GM21528 (cell line): ENCODE measurements around the gene PPIP5K1.
"Not testable (repeated sequence)": the region's sequence is repeated elsewhere in the genome, so short reads cannot be mapped to it uniquely, and the experiment has no call there.

ENCODE experiments used
- ATAC-seq: cut with Tn5 transposase; IDR thresholded peaks from one replicate; pipeline ENCODE4 v1.9.1; 2021; ENCODE audit warnings: mild to moderate bottlenecking, moderate library complexity; ENCODE audit not compliant: unreplicated experiment, low FRiP score

PPIP5K1 gene

DNA sequence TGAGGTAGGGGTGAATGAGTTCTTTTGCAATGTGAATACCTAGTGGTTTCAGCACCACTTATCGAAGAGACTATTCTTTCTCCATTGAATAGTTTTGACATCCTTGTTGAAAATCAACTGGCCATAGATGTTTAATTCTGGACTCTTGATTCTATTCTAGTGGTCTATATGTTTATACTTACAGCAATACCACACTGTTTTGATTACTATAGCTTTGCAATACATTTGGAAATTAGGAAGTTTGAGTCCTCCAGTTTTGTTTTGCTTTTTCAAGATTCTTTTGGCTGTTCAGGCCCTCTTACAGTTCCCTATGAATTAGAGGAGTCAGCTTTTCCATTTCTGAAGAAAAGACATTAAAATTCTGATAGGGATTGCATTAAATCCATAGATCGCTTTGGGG, 42.5 kb downstream of the PPIP5K1 start:
- no peak for ATAC-seq

DNA sequence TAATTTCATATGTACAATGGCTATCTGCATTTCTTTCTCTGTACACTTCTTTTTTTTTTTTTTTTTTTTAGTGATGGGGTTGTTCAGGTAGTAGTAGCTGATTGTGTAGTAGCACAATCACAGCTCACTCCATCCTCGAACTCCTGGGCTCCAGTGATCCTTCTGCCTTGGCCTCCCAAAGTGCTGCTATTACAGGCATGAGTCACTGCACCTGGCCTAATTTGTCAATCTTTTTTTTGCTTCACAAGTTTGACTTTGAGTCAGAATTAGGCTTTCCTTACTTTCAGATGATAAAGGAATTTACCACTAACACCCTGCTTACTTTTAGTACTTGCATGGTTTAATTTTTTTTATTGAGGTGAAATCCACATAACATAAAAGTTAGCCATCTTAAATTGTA, 44.6 kb downstream of the PPIP5K1 start:
- no peak for ATAC-seq

DNA sequence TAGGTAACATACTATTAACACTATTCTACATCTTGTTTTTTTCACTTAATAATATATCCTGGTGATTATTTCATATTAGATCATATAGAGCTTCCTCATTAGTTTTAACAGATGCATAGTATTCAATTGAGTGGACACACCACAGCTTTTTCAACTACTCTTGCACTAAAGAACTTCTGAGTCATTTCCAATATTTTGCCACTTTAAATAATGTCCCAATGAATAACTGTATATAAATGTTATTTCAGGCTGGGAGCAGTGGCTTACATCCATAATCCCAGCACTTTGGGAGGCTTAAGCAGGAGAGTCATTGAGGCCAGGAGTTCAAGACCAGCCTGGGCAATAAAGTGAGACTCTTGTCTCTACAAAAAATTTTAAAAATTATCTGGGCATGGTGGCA, 45.7 kb downstream of the PPIP5K1 start:
- no peak for ATAC-seq

DNA sequence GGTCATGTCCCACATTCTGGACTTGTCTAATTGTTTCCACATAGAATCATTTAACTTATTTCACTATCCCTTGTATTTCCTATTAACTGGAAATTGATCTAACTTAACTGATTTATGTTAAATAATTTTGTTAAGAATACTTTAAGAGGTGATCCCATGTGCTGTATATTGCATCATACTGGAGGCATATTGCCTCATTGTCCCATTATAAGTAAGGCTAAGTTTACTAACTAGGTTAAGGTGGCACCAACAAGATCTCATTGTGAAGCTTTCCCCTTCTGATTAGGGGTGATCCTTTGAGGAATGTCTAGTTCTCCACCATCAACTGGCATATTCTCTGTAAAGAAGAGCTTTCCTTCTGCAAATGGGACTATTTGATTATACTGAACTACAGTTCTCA, 48.2 kb downstream of the PPIP5K1 start:
- ATAC-seq: no peak

DNA sequence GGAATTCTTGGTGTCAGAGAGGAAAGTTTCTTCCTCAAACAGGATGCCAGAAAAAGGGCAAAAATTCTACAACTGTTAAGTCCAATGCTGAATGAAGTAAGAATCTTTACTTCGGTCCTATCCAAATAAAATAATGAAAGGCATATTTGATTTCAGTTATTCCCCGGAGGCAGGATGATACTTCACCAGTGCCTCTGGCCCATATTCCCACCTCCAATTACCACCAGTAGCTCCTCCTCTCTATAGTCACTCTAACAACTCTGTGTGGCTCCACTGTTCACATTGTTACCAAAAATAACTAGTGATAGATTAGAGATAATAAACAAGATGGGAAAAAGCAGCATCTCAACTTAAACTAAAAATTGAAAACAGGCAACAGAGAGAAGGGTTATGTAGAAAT, 51.9 kb downstream of the PPIP5K1 start:
- no peak for ATAC-seq

DNA sequence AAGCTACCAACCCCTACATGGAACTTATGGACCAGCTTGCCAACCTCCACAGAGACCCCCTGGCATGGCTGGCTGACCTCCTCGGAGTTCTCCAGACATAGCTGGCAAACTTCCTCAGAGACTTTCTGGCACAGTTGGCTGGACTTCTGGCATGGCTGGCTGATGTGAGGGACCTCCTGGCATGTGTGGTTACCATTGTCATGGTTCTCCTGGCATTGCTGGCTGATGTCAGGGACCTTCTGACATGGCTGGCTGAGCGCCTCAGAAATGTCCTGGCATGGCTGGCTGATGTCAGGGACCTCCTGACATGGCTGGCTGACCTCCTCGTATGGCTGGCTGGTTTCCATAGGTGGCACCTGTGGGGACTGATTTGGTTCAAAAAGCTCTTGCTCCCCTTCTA, 55.1 kb downstream of the PPIP5K1 start:
- ATAC-seq: no peak

DNA sequence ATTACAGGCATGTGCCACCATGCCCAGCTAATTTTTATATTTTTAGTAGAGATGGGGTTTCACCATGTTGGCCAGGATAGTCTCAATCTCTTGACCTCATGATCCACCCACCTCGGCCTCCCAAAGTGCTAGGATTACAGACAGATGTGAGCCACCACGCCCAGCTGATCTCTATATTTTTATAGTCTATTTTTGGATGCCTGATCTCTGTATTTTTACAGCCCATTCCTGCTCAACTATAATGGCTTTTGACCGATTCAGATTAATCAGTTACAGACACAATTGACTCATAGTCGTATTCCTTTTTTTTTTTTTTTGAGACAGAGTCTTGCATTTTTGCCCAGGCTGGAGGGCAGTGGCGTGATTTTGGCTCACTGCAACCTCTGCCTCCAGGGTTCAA, 57.2 kb downstream of the PPIP5K1 start:
- not testable (repeated sequence) for ATAC-seq

DNA sequence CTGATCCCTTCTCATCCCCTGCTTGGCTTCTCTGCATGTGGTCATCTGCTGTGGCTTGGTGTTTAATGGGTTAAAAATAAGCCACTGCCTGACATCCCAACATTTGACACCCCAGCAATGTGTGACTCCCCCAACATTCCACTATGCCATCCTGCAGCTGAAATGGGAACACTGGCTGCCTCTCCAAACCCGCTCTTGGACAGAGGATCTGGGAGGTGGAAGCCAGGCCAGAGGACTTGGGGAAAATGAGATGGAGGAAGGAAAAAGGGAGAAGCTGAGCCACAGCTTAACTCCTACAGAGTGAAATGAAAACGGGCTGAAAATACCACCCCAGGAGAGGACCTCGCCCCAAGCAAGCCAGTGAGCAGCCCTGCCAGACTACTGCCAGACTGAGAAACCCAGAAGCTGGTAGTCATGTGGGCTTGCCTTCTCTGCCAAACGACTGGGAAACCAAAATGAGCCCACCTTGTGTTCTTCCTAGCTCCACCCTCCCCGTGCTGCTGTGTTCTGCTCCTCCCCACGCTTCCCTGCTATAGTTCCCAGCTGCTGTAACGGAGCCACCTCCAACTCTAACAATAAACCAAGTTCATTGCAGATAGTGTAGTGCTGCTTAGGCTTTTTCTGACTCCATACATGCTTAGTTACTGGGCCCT, 58.9 kb downstream of the PPIP5K1 start:
- ATAC-seq: no peak

DNA sequence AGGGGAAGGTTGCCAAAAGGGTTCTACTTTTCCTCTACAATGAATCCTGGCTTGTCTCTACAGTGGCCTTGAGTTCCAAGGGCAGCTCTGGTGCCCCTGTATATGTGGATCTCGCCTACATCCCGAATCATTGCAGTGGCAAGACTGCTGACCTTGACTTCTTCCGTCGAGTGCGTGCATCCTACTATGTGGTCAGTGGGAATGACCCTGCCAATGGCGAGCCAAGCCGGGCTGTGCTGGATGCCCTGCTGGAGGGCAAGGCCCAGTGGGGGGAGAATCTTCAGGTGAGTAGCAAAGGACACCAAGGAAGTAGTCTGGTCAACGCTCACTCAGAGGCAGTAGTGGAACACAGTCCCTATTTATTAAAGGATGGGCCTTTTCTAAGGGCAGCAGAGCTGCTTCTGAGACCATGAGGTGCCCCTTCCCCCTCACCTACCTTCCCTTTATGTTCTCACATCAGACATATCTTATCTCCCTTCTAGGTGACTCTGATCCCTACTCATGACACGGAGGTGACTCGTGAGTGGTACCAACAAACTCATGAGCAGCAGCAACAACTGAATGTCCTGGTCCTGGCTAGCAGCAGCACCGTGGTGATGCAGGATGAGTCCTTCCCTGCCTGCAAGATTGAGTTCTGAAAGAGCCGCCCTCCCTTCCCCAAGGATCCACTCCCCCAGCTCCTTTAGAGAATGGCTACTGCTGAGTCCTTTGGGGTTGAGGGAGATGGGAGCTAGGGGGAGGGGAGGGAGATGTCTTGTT, 60.2 kb downstream of the PPIP5K1 start:
- no peak for ATAC-seq

DNA sequence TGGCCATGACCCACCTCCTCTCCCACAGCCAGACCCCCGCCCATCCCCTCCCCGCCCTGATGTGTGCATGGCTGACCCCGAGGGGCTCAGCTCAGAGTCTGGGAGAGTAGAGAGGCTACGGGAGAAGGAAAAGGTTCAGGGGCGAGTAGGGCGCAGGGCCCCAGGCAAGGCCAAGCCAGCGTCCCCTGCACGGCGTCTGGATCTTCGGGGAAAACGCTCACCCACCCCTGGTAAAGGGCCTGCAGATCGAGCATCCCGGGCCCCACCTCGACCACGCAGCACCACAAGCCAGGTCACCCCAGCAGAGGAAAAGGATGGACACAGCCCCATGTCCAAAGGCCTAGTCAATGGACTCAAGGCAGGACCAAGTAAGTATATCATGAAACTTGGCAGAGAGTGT, 60.9 kb downstream of the PPIP5K1 start:
- ATAC-seq: no peak

DNA sequence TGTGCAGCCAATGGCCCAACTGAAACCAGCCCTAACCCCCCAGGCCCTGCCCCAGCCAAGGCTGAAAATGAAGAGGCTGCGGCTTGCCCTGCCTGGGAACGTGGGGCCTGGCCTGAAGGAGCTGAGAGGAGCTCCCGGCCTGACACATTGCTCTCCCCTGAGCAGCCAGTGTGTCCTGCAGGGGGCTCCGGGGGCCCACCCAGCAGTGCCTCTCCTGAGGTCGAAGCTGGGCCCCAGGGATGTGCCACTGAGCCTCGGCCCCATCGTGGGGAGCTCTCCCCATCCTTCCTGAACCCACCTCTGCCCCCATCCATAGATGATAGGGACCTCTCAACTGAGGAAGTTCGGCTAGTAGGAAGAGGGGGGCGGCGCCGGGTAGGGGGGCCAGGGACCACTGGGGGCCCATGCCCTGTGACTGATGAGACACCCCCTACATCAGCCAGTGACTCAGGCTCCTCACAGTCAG, 61.4 kb downstream of the PPIP5K1 start:
- ATAC-seq: no peak

DNA sequence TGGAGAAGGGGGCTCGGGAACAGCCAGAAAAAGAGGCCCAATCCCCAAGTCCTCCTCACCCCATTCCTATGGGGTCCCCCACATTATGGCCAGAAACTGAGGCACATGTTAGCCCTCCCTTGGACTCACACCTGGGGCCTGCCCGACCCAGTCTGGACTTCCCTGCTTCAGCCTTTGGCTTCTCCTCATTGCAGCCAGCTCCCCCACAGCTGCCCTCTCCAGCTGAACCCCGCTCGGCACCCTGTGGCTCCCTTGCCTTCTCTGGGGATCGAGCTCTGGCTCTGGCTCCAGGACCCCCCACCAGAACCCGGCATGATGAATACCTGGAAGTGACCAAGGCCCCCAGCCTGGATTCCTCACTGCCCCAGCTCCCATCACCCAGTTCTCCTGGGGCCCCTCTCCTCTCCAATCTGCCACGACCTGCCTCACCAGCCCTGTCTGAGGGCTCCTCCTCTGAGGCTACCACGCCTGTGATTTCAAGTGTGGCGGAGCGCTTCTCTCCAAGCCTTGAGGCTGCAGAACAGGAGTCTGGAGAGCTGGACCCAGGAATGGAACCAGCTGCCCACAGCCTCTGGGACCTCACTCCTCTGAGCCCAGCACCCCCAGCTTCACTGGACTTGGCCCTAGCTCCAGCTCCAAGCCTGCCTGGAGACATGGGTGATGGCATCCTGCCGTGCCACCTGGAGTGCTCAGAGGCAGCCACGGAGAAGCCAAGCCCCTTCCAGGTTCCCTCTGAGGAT, 62.0 kb downstream of the PPIP5K1 start:
- no peak for ATAC-seq

DNA sequence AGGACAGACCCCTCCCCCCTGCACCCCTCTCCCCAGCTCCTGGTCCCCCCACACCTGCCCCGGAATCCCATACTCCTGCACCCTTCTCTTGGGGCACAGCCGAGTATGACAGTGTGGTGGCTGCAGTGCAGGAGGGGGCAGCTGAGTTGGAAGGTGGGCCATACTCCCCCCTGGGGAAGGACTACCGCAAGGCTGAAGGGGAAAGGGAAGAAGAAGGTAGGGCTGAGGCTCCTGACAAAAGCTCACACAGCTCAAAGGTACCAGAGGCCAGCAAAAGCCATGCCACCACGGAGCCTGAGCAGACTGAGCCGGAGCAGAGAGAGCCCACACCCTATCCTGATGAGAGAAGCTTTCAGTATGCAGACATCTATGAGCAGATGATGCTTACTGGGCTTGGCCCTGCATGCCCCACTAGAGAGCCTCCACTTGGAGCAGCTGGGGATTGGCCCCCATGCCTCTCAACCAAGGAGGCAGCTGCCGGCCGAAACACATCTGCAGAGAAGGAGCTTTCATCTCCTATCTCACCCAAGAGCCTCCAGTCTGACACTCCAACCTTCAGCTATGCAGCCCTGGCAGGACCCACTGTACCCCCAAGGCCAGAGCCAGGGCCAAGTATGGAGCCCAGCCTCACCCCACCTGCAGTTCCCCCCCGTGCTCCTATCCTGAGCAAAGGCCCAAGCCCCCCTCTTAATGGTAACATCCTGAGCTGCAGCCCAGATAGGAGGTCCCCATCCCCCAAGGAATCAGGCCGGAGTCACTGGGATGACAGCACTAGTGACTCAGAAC, 62.8 kb downstream of the PPIP5K1 start:
- no peak for ATAC-seq

DNA sequence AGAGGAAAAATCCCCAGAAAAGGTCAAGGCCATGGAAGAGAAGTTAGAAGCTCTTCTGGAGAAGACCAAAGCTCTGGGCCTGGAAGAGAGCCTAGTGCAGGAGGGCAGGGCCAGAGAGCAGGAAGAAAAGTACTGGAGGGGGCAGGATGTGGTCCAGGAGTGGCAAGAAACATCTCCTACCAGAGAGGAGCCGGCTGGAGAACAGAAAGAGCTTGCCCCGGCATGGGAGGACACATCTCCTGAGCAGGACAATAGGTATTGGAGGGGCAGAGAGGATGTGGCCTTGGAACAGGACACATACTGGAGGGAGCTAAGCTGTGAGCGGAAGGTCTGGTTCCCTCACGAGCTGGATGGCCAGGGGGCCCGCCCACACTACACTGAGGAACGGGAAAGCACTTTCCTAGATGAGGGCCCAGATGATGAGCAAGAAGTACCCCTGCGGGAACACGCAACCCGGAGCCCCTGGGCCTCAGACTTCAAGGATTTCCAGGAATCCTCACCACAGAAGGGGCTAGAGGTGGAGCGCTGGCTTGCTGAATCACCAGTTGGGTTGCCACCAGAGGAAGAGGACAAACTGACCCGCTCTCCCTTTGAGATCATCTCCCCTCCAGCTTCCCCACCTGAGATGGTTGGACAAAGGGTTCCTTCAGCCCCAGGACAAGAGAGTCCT, 63.6 kb downstream of the PPIP5K1 start:
- no peak for ATAC-seq

DNA sequence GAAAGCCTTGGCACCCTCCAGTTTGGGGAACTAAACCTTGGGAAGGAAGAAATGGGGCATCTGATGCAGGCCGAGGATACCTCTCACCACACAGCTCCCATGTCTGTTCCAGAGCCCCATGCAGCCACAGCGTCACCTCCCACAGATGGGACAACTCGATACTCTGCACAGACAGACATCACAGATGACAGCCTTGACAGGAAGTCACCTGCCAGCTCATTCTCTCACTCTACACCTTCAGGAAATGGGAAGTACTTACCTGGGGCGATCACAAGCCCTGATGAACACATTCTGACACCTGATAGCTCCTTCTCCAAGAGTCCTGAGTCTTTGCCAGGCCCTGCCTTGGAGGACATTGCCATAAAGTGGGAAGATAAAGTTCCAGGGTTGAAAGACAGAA, 64.9 kb downstream of the PPIP5K1 start:
- ATAC-seq: no peak

DNA sequence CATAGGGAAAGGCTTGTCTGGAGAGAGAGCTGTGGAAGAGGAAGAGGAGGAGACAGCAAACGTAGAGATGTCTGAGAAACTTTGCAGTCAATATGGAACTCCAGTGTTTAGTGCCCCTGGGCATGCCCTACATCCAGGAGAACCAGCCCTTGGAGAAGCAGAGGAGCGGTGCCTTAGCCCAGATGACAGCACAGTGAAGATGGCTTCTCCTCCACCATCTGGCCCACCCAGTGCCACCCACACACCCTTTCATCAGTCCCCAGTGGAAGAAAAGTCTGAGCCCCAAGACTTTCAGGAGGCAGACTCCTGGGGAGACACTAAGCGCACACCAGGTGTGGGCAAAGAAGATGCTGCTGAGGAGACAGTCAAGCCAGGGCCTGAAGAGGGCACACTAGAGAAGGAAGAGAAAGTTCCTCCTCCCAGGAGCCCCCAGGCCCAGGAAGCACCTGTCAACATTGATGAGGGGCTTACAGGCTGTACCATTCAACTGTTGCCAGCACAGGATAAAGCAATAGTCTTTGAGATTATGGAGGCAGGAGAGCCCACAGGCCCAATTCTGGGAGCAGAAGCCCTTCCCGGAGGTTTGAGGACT, 65.7 kb downstream of the PPIP5K1 start:
- no peak for ATAC-seq

DNA sequence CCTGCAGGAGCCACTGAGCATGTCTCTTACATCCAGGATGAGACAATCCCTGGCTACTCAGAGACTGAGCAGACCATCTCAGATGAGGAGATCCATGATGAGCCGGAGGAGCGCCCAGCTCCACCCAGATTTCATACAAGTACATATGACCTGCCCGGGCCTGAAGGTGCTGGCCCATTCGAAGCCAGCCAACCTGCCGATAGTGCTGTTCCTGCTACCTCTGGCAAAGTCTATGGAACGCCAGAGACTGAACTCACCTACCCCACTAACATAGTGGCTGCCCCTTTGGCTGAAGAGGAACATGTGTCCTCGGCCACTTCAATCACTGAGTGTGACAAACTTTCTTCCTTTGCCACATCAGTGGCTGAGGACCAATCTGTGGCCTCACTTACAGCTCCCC, 66.4 kb downstream of the PPIP5K1 start:
- ATAC-seq: no peak

DNA sequence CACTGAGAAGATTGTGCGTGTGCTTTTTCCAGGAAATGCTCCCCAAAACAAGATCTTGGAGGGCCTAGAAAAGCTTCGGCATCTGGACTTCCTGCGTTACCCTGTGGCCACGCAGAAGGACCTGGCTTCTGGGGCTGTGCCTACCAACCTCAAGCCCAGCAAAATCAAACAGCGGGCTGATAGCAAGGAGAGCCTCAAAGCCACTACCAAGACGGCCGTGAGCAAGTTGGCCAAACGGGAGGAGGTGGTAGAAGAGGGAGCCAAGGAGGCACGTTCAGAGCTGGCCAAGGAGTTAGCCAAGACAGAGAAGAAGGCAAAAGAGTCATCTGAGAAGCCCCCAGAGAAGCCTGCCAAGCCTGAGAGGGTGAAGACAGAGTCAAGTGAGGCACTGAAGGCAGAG, 67.8 kb downstream of the PPIP5K1 start:
- ATAC-seq: no peak

DNA sequence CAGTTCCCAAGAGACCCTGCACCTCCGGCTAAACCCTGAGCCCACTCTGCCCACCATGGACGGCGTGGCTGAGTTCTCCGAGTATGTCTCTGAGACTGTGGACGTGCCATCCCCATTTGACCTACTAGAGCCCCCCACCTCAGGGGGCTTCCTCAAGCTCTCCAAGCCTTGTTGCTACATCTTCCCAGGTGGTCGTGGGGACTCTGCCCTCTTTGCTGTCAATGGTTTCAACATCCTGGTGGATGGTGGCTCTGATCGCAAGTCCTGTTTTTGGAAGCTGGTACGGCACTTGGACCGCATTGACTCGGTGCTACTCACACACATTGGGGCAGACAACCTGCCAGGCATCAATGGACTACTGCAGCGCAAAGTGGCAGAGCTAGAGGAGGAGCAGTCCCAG, 68.6 kb downstream of the PPIP5K1 start:
- ATAC-seq: no peak

DNA sequence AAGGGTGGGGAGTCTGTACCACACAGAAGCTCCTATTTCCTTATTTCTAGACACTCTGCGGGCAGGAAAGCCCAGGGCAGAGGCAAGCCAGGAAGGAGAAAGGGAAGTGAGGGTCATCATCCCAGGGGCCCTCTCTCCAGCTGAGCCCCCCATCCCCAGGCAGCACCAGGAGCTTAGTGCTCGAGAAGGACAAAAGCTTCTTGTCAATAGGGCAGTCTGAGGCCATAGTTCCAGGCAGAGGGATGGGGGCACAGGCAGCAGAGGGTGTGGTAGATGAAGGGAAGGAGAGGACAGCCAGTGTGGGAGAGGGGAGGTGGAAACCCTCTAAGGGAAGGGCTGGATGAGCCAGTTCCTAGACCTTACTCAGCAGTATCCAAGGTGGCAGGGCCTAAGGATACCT, 69.9 kb downstream of the PPIP5K1 start:
- ATAC-seq: no peak
